Neural cell (in vitro differentiated cells): ENCODE data around the gene FAM83F. TPM values are rescaled to one million over a fixed set of nuclear protein-coding genes. Genes with fewer than 3 reads are reported as not detected.

Source experiments
- H2AFZ ChIP-seq: fragments of 200-600, 300-800 bp; sonication (generic), shearing (Covaris generic); 2 replicates; pipeline ENCODE4 v1.6.0; 2014; ENCODE audit warnings: low read depth, mild to moderate bottlenecking, antibody characterized with exemption, low read length, moderate library complexity
- H3F3A ChIP-seq: fragments of 200-600 bp; shearing (Covaris generic); 2 replicates; pipeline ENCODE4 v1.6.1; 2016; ENCODE audit warnings: mild to moderate bottlenecking, moderate library complexity, mixed read lengths, antibody characterized with exemption, low read length; ENCODE audit not compliant: insufficient read depth, poor library complexity, severe bottlenecking
- H3K27ac ChIP-seq: fragments of 200-600, 300-800 bp; sonication (generic), shearing (Covaris generic); 2 replicates; pipeline ENCODE4 v1.5.1; 2014; ENCODE audit warnings: mild to moderate bottlenecking, low read length, moderate library complexity
- H3K27me3 ChIP-seq: fragments of 300-800, 200-600 bp; sonication (generic), shearing (Covaris generic); 2 replicates; pipeline ENCODE4 v1.6.0; 2014; ENCODE audit warnings: mild to moderate bottlenecking, low read depth, low read length, moderate library complexity; ENCODE audit not compliant: insufficient read depth
- H3K36me3 ChIP-seq: fragments of 300-800, 200-600 bp; sonication (generic), shearing (Covaris generic); 2 replicates; pipeline ENCODE4 v1.5.1; 2014; ENCODE audit warnings: mild to moderate bottlenecking, antibody characterized with exemption, low read length, moderate library complexity; ENCODE audit not compliant: insufficient read depth
- H3K4me2 ChIP-seq: fragments of 300-800, 200-600 bp; sonication (generic), shearing (Covaris generic); 2 replicates; pipeline ENCODE4 v1.6.0; 2014; ENCODE audit warnings: mild to moderate bottlenecking, low read length
- H3K4me3 ChIP-seq: fragments of 300-800, 200-600 bp; sonication (generic), shearing (Covaris generic); 2 replicates; pipeline ENCODE4 v1.5.1; 2014; ENCODE audit warnings: mild to moderate bottlenecking, low read length, moderate library complexity
- H3K79me2 ChIP-seq: fragments of 200-600 bp; shearing (Covaris generic); replicated peaks from 2 replicates; pipeline ENCODE4 v1.6.0; 2014; ENCODE audit warnings: mild to moderate bottlenecking, low read length, moderate library complexity; ENCODE audit not compliant: insufficient read depth
- H3K9ac ChIP-seq: fragments of 300-800, 200-600 bp; sonication (generic), shearing (Covaris generic); 2 replicates; pipeline ENCODE4 v1.6.1; 2016; ENCODE audit warnings: mild to moderate bottlenecking, low read length, mixed read lengths
- H3K9me2 ChIP-seq: fragments of 200-600 bp; shearing (Covaris generic); 2 replicates; pipeline ENCODE4 v1.6.1; 2016; ENCODE audit warnings: mild to moderate bottlenecking, low read length, mixed read lengths; ENCODE audit not compliant: insufficient read depth
- H3K9me3 ChIP-seq: fragments of 200-600, 300-800 bp; sonication (generic), shearing (Covaris generic); 2 replicates; pipeline ENCODE4 v1.6.1; 2016; ENCODE audit warnings: mild to moderate bottlenecking, mixed run types, low read length, moderate library complexity, mixed read lengths
- H4K20me1 ChIP-seq: fragments of 200-600 bp; shearing (Covaris generic); 2 replicates; pipeline ENCODE4 v1.6.1; 2016; ENCODE audit warnings: mild to moderate bottlenecking, mixed run types; ENCODE audit not compliant: insufficient read depth
- EP300 ChIP-seq: fragments of 450-650 bp; conservative IDR thresholded peaks from 2 replicates; pipeline ENCODE4 v1.6.1; 2014; ENCODE audit warnings: antibody characterized with exemption, mild to moderate bottlenecking, moderate library complexity; ENCODE audit not compliant: poor library complexity, severe bottlenecking
- EZH2 ChIP-seq: fragments of 200-600, 300-800 bp; shearing (Covaris generic), sonication (generic); IDR thresholded peaks from 2 replicates; pipeline ENCODE4 v1.6.1; 2014; ENCODE audit warnings: antibody characterized with exemption, low read length, borderline replicate concordance, mild to moderate bottlenecking; ENCODE audit not compliant: insufficient read depth, poor library complexity, severe bottlenecking
- MXI1 ChIP-seq: fragments of 450-650 bp; conservative IDR thresholded peaks from 2 replicates; pipeline ENCODE4 v1.6.1; 2014; ENCODE audit warnings: antibody characterized with exemption, mild to moderate bottlenecking; ENCODE audit not compliant: poor library complexity, severe bottlenecking
- POLR2AphosphoS5 ChIP-seq: IDR thresholded peaks from 2 replicates; pipeline ENCODE4 v1.6.1; 2012
- RAD21 ChIP-seq: fragments of 450-650 bp; conservative IDR thresholded peaks from 2 replicates; pipeline ENCODE4 v1.6.1; 2014; ENCODE audit warnings: antibody characterized with exemption, mild to moderate bottlenecking, moderate library complexity
- REST ChIP-seq: IDR thresholded peaks from 2 replicates; pipeline ENCODE4 v1.6.1; 2012; ENCODE audit warnings: borderline replicate concordance
- SMC3 ChIP-seq: fragments of 450-650 bp; conservative IDR thresholded peaks from 2 replicates; pipeline ENCODE4 v1.6.1; 2014; ENCODE audit warnings: antibody characterized with exemption, mild to moderate bottlenecking, moderate library complexity; ENCODE audit not compliant: poor library complexity
- TAF1 ChIP-seq: IDR thresholded peaks from 2 replicates; pipeline ENCODE4 v1.6.1; 2012; ENCODE audit warnings: low read depth
- polyA plus RNA-seq: library from polyadenylated mRNA; depleted of rRNA; stranded (reverse); fragments of >200 nt; gene quantifications from 2 replicates; pipeline ENCODE4 v1.2.3, GENCODE V29; 2014

The FAM83F gene
- polyA plus RNA-seq, 1 donor from 2014 or later: 0.42 TPM

- Histone ChIP-seq H3K27ac (no peak overlapping the region), H3F3A (no peaks in the 10 kb centered on the region), H3K9me2 (no peaks in the 10 kb centered on the region), H3K9ac (no peak overlapping the region), H2AFZ (no peak overlapping the region), H3K4me2 (no peak overlapping the region), H3K4me3 (no peak overlapping the region), H3K79me2 (no peaks in the 10 kb centered on the region), H3K27me3 (peaks cover 10% of the 10 kb centered on the region), H4K20me1 (no peaks in the 10 kb centered on the region), H3K9me3 (no peaks in the 10 kb centered on the region), H3K36me3 (no peaks in the 10 kb centered on the region)
- TF ChIP-seq POLR2AphosphoS5 (no peak), TAF1 (no peak), RAD21 (no peak), REST (no peak), MXI1 (no peak), SMC3 (no peak)
Observed at GRCh38 chr22:40041366-40042137, 46.8 kb downstream of the FAM83F start.

GRCh38 chr22:40042312-40042711, 47.6 kb downstream of the FAM83F start:
- TF ChIP-seq POLR2AphosphoS5: no peak
- TF ChIP-seq MXI1: no peak
- no peak for TF ChIP-seq EP300
- TF ChIP-seq REST: no peak
- no peak for TF ChIP-seq EZH2
- no peak for TF ChIP-seq RAD21
- Histone ChIP-seq H3K9me3 (no peaks in the 10 kb centered on the region), H3K79me2 (peaks cover 4% of the 10 kb centered on the region), H4K20me1 (no peaks in the 10 kb centered on the region), H3F3A (no peaks in the 10 kb centered on the region), H3K9me2 (no peaks in the 10 kb centered on the region), H3K27me3 (peaks cover 10% of the 10 kb centered on the region), H2AFZ (no peak overlapping the region), H3K4me3 (no peak overlapping the region), H3K27ac (no peak overlapping the region), H3K36me3 (no peaks in the 10 kb centered on the region), H3K4me2 (no peak overlapping the region), H3K9ac (no peak overlapping the region)
